Measurements from ENCODE around the gene DCXR. TPM values are rescaled to one million over a fixed set of nuclear protein-coding genes. Genes with fewer than 3 reads are reported as not detected.
A peak's percentile ranks its signal among the peaks of the same experiment; 100 is the strongest.

The DCXR gene
- total and polyA plus RNA-seq, 8 donors: 34.8 to 108 (median 60.0) TPM

- DNase-seq: no peak
- Histone ChIP-seq H3K4me1 (no peaks in the 10 kb centered on the region), H3K27ac (no peak overlapping the region), H3K4me3 (no peak overlapping the region), H3K9me3 (no peaks in the 10 kb centered on the region), H3K36me3 (no peaks in the 10 kb centered on the region), H3K27me3 (no peaks in the 10 kb centered on the region)
- TF ChIP-seq CTCF (IDR thresholded peaks at IDR 0.05): no peak
- intact Hi-C loops (cut with DNase I): no loop called here
- ATAC-seq: no peak
- no peak for FAIRE-seq
- 78 to 80% methylated on average over 6 of the region's 6 CpGs for WGBS, 2 donors
These were observed 35.3 kb upstream of the DCXR start for GRCh38 chr17:82072827-82073226.

GRCh38 chr17:82070611-82071010, 33.1 kb upstream of the DCXR start:
- no peak for DNase-seq
- no peak for TF ChIP-seq CTCF (IDR thresholded peaks at IDR 0.05)
- intact Hi-C loops (cut with DNase I): no loop called here
- Histone ChIP-seq H3K27ac (no peak overlapping the region), H3K4me1 (peaks cover 0 to 6% (median 4%) of the 10 kb centered on the region in 3 donors), H3K27me3 (no peaks in the 10 kb centered on the region), H3K36me3 (no peaks in the 10 kb centered on the region), H3K9me3 (no peaks in the 10 kb centered on the region), H3K4me3 (no peak overlapping the region)
- FAIRE-seq: no peak
- ATAC-seq: no peak

- DNase-seq (peak in 5 of 6 donors; percentile 54 to 91 (median 81)), ATAC-seq (peak; percentile 89 to 93 (median 92)), FAIRE-seq (no peak)
- peak within 1 kb of the TSS; percentile 69 to 79 (median 72) for H3K27ac ChIP-seq
- H3K9me3 ChIP-seq: no peaks in the 10 kb centered on the region
- H3K36me3 ChIP-seq: peaks cover 0 to 6% (median 0%) of the 10 kb centered on the region in 3 donors
- H3K4me1 ChIP-seq: peaks cover 0 to 16% (median 15%) of the 10 kb centered on the region in 3 donors
- peak within 1 kb of the TSS; percentile 55 to 95 (median 89) for H3K4me3 ChIP-seq
- no peak for TF ChIP-seq CTCF (IDR thresholded peaks at IDR 0.05)
- 8 to 10% methylated on average over 63 to 88 of the region's 88 CpGs for WGBS, 2 donors
- intact Hi-C loops (cut with DNase I): no loop called here
- no peaks in the 10 kb centered on the region for H3K27me3 ChIP-seq
These were observed 28.3 kb upstream of the DCXR start, which contains the start of gene DUS1L for GRCh38 chr17:82065638-82066303. Gene DUS1L, minus strand, starts transcription at chr17:82065804. Its CDS starts 745 bp downstream, at chr17:82065059.

- WGBS, 2 donors: 0% methylated on average over 21 to 47 of the region's 47 CpGs
- DNase-seq: peak in 2 of 6 donors; percentile 47 to 82
- peaks cover 0 to 16% (median 15%) of the 10 kb centered on the region in 3 donors for H3K4me1 ChIP-seq
- intact Hi-C loops (cut with DNase I): no loop called here
- peaks cover 0 to 11% (median 0%) of the 10 kb centered on the region in 3 donors for H3K36me3 ChIP-seq
- no peak for TF ChIP-seq CTCF (IDR thresholded peaks at IDR 0.05)
- H3K4me3 ChIP-seq: peak overlapping the region; percentile 55 to 95 (median 89)
- H3K9me3 ChIP-seq: no peaks in the 10 kb centered on the region
- peak overlapping the region in 3 of 4 donors; percentile 10 to 44 (median 26) for H3K27ac ChIP-seq
- no peaks in the 10 kb centered on the region for H3K27me3 ChIP-seq
- FAIRE-seq: no peak
- ATAC-seq: peak in 3 of 4 donors; percentile 4 to 24 (median 5)
These were observed 27.7 kb upstream of the DCXR start for GRCh38 chr17:82065193-82065637.
